HG03175 (cell line): Measurements from ENCODE around the gene HAP1.
"Not testable (repeated sequence)": the region's sequence is repeated elsewhere in the genome, so short reads cannot be mapped to it uniquely, and the experiment has no call there.

ENCODE experiments used
- ATAC-seq: cut with Tn5 transposase; IDR thresholded peaks from one replicate; pipeline ENCODE4 v1.9.1; 2021; ENCODE audit warnings: mild to moderate bottlenecking, moderate library complexity; ENCODE audit not compliant: unreplicated experiment

Gene HAP1

DNA sequence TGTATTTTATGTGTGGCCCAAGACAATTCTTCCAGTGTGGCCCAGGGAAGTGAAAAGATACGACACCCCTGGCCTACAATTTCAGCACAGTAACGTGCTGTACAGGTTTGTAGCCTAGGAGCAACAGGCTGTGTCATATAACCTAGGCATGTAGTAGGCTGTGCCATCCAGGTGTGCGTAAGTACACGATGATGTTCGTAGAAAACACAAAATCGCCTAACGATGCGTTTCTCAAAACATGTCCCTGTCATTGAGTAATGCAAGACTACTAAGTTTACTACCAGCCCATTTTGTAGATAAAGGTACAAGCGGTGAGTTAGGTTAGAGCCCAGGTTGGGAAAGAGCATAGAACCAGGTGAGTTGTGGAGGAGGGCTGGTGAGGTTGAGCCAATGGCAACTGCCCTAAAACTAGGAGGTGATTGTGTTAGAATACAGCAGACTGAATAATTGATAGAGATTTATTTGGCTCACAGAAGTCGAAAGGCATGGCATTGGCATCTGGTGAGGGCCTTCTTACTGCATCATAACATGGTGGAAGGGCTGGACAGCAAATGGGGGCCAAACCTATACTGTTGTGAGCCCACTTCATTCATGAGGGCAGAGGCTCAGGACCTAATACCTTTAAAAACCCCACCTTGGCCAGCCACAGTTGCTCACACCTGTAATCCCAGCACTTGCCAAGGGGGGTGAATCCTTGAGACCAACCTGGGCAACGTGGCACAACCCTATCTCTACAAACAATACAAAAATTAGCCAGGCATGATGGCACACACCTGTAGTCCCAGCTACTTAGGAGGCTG, 41.5 kb downstream of the HAP1 start:
- ATAC-seq = no peak

DNA sequence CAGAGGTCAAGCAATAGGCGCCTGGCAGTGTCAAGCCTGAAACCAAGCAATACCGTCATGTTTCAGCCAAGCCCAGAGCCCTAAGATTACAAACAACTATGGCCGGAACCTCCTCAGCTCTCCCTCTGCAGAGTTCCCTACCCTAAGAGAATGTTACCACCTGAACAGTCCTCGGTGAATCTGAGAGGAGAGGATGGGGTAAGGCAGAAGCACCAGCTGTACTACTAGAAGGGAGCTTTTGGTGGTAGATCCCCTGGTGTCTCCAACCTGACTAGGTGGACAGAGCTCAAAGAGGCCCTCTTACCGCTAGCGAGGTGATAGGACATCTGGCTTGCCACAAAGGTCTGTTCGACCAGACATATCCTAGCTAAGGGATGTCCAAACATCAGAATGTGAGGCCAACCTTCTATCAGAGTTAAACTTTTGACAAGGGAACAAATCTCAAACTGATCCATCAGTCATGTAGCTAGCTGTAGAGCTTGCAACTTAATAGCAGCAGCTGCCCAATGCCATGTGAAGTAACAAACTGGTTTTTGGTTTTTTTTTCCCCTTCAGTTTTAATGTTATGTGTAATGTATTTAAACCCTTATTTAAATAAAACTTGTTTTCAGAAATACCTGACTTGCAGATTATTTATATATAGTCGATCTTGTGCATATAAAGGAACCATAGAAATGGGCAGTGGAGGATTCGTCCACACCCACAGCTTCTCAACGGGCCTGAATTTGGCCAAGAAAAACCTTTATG, 43.2 kb downstream of the HAP1 start:
- ATAC-seq = no peak

DNA sequence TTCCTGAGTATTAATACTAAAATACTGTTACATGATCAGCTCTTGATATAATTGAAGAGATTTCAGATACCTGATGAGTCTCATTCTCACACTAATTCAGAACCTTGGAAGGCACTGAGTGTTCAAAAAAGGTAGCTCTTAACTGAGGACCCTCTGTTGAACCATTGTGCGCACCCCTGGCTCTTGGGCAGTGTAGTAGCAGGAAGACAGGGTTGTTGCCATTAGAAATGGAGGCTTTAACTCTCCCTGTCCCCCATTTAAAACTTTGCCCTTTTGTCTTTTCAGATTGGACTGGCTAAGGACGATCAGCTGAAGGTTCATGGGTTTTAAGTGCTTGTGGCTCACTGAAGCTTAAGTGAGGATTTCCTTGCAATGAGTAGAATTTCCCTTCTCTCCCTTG, 43.9 kb downstream of the HAP1 start:
- no peak for ATAC-seq

DNA sequence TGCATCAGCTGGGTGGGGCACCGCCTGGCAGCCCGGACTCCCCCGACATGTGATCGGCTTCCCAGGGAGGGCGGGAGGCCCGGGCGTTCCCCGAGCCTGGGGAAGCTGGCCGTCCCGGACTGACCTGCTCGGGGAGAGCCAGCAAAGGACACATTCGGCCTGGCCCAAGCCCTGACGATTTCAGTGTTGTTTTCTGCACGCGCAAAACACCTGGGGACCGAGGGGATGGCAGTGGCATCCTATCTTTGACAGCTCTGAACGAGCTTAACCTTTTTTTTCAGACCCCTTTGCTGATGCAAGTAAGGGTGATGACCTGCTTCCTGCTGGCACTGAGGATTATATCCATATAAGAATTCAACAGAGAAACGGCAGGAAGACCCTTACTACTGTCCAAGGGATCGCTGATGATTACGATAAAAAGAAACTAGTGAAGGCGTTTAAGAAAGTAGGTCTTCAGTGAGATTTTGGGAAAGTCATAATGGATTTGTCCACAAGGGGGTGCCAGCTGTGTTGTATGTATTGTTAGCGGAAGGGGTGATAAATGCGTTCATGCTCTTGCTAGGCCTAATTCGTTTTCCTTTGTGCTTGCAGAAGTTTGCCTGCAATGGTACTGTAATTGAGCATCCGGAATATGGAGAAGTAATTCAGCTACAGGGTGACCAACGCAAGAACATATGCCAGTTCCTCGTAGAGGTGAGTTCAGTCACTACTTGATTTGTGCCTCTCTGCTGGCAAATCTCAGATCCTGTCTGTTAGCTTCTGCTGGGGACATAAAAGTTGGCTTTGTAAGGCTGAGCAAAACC, 44.7 kb downstream of the HAP1 start:
- no peak for ATAC-seq

DNA sequence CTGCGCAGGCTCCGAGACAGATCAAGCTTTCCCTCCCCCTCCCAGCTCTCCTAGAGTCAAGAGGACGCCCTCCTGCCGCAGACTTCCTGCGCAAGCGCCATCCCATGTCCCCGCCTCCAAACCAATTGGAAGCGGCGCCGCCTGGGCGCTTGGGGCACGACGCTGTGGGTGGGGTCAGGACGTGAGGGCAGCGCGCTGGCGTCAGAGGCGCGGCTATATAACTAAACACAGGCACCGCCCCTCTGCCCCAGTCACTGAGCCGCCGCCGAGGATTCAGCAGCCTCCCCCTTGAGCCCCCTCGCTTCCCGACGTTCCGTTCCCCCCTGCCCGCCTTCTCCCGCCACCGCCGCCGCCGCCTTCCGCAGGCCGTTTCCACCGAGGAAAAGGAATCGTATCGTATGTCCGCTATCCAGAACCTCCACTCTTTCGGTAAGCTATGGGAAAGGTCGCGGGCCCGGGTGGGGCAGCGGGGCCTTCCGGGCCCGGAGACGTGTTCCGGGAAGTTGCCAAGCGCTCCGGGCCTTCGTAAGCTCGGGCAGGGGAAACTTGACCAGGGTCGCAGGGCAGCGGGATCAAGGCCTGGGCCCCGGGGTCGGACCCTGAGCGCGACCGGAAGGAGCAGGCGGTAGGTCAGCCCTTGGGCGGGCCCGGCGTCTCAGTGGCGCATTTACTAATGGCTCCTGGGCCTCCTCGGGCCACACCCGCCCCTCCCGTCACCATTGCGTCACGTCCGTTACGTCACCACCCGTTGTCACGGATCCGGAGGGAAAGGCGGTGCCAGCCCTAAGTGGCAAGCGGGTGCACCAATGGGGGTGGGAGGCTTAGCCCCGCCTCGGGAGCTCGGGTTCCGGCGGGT, 45.6 kb downstream of the HAP1 start, which contains the start of gene EIF1:
Gene EIF1, plus strand, starts transcription at position 245 of the 856 bp plus-strand sequence. Its CDS starts 154 bp downstream, at position 399.
- peak; percentile 65 for ATAC-seq

DNA sequence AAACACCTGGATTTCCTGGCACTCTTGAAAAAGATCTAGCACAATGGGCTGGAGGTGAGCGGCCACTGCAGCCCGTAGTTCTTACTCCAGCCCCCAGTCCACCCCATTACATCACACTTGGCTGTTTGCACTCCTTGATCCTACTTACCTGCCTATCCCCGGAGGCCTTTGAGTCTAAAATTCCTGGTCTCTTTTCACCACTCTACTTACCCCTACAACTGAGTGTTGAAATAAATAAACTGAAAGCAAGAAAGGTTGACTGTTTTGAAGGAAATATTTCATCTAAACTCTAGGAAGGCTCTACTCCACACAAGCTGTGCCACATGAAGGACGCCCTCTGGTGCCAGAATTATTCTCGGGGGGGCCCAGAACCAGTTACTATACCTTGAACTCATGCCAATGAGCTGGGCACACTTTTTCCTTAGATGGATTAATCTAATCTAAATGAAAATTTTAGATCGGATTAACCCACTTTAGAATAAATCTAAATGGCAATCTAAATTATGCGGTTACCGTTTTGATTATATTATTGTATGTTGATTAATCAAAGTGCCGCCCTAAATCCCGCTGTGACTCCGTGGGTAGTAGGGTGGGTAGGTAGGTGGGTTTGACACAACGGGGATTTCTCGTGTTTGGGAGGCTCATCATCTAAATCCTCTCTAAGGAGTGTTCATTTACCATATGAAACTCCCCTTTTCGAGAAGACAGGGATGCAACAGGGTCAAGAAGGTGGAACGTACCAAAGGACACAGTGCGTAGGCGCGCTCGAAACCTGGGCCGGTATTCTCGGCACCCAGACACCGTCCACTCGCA, 46.4 kb downstream of the HAP1 start:
- ATAC-seq = peak; percentile 2

DNA sequence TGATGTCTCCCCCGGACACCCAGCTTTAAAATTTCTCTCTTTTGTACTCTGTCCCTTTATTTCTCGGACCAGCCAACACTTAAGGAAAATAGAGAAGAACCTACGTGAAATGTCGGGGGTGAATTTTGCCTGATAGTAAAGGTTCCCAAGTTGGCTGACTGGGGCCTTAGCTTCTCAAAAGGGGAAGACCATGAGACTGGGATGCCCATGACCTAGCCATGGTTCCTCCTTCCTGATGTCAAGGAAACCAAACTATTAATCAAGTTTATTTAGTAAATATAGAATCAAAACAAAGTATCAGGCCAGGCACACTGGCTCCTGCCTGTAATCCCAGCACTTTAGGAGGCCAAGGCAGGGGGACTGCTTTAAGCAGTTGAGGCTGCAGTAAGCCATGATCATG, 48.2 kb downstream of the HAP1 start:
- no peak for ATAC-seq

DNA sequence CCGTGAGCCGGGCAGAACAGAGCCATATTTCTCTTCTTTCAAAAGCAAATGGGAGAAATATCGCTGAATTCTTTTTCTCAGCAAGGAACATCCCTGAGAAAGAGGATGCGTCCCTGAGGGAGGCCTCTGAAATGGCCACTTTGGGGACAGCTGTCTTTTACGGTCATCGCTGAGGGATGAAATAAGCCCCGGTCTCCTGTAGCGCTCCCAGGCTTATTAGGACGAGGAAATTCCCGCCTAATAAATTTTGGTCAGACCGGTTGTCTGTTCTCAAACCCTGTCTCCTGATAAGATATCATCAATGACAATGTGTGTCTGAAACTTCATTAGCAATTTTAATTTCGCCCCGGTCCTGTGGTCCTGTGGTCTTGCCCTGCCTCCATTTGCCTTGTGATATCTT, 48.7 kb downstream of the HAP1 start:
- ATAC-seq = not testable (repeated sequence)

DNA sequence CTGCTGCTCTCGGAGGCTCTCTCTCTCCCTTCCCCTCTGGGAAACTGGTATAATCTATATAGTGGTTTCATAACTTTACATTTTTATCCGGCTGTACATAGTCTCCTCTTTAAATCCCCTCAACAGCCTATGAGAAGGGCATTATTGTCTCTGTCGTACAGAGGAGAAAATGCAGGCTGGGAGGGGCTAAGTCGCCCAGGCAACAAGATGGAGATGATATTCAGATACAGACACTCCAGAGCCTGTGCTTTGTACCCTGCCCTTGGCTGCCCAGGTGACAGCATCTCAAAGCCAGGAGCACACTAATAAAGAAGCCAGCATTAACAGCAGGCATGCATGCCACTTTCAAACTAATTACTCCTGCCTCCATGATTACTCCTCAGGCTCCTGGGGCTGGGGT, 50.4 kb downstream of the HAP1 start:
- no peak for ATAC-seq

DNA sequence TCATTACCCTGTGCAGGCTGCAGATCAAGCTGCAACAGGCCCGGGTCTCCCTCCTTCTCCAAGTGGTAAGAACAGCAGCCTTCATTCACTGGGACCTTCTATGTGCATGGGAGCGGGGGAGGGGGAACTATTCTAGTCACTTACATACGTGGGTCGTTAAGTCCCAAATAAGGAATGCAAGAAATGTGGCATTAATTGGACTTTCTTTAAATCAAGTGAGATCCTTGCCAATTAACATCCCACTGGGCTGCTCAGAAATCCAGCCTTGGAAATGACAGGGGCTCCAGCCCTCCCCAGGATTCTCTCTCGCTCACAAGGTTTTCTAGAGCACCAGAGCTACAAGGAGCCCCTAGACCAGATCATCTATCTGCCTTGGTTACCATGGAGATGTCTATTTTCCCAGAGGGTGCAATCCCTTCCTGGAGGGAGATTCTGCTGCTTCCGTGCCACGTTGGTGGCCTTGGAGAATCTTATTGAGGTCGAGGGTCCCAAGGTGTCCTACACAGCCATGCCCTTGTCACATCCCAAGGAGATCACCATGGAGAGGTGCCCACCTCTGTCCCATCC, 50.9 kb downstream of the HAP1 start:
- no peak for ATAC-seq

DNA sequence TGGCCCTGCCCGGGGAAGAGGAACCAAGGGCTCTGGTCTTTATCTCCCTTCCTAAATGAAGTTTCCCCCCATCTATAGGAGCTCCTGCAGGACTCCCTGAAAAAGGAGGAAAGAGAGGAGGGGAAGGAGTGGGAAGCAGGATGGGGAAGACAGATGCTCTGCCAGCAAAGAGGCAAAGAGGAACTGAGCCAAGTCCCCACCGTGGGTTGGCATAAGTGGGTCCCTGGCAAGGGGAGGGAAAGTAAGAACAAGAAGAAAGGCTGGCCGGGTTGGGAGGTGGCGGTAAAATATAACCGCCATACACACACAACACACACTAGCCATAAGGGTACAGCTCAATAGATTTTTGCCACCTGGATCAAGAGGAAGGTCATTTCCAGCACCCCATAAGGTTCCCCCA, 51.8 kb downstream of the HAP1 start:
- no peak for ATAC-seq

DNA sequence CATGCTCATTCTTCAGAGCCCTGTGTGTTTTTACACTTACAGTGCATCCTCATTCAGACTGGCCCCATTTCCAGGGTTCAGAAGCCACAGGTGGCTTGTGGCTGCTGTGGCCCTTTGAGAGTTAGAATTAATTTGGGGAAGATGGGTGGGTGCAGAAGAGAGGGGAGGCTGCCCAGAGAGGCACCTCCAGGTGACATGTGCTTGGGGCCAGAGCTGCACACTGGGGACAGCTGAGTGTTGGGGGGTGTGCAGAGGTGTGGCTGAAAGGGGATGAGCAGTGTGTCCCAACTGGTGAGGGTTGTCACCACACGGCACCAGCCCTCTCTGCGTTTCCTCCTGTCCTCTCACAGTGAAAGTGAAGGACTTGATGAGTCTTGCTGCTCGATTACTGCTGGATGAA, 52.7 kb downstream of the HAP1 start:
- no peak for ATAC-seq

DNA sequence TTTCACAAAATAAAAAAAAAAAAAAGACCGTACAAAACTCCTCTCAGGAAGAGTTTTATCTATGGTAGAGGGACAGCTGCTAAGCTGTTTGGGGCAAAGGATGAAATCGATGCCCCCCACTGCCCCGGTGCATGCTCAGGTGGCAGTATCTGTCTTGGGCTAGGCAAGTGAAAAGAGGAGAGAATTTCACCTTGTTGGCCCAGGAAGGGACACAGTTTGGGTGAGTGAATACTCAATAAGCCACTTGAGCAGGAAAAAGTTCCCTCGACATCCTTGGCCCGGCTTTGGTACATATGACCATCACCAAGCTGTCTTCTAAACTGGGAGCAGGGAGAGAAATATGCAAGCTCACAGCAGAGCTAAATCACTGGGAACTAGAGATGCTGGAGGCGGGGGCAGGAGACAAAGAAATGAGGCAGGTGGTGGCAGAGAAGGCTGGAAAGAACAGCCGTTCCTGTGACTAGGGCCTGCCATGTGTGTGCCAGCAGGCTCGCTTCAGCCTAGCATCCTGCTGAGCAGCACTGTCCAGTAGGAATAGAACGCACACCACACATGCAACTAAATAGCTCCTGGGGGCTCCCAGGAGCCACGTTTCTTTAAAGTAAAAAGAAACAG, 53.9 kb downstream of the HAP1 start:
- ATAC-seq = no peak

DNA sequence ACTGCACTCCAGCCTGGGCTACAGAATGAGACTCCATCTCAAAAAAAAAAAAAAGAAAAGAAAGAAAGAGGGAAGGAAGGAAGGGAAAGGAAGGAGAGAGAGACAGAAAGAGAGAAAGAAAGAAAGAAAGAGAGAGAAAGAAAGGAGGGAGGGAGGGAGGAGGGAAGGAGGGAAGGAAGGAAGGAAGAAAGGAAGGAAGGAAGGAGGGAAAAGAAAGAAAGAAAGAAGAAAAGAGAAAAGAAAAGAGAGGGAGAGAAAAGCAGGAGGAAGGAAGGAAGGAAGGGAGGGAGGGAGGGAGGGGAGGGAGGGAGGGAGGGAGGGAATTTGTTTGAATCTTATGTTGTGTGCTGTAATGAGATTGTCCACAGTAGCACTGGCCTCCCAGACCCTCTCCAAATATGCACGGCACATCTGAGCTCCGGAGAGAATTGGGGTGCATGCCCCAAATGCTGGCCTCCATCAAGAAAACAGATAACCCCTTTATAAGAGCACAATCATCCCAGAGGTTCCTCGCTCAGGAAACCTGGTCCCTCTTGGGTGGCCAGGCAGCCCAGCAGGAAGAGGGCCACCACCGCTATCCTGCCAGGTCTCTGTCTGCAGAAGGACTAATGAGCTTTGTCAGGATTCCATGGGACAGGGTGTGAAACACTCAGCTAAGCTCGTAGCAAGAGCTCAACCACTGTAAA, 54.6 kb downstream of the HAP1 start:
- no peak for ATAC-seq

DNA sequence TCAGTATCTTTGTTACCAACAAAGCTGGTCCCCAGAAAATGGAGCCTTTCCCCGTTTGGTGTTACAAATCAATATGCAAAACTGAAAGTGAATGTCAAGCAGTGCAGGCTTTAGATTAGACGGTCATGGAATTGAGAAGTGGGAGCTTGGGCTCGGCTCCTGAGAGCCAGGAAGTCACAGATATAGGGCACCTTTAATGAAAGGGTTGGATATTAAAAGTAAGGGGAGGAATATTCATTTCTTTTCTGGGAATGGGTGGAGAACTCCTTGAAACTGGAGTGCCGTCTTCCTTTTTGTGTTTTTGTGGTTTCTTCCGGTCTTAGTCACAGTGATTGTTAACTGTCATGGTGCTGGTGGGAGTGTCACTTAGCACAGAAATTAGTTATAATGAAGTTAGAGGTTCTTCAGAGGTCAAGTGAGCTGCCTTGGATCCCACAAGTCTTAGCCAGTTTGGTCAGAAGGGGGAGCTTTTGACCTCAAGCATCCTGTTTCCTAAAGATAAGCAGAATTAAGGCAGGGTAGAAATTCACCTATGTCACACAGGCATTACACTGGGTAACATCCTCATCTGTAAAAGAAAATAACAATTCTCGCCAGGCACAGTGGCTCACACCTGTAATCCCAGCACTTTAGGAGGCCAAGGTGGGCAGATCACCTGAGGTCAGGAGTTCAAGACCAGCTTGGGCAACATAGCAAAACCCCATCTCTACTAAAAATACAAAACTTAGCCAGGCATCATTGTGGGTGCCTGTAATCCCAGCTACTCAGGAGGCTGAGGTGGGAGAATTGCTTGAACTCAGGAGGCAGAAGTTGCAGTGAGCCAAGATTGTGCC, 55.3 kb downstream of the HAP1 start:
- peak; percentile 76 for ATAC-seq

DNA sequence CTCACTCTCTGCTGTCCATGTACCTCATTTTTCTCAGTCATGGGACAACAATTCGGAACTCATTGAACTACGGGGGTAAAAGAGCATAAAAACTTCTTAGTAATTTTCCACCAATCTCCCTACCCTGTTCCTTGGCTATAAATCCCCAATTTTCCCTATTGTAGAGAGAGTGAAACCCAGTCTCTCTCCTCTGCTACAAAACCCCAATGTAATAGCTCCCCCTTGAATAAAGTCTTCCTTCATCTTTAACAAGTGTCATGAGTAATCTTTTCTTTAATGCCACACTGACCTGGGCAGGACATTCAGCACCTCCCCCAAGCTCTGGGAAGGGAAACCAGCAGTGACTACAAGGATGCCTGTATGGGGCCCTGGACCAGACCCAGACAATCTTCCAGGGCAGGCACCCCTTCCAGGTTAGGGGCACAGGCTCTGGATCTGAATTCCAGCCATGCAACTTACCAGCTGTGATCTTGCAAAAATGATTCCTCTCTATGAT, 56.0 kb downstream of the HAP1 start:
- peak; percentile 15 for ATAC-seq

DNA sequence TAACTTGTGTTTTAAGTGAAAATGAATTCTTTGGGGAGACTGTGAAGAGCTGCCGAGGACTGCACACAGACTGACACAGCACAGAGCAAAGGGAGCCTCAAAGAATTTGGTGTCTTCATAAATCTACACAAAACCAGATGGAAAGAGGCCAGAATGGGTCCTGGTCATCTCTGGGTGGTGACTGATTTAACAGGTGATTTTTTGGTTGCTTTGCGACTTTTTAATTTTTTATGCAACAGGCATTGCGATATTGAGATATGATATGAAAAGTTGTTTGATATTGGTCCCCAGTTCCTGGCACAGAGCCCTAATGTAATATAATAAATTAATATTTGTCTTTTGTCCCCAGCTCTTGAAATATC, 58.4 kb downstream of the HAP1 start:
- ATAC-seq = no peak
